Lower leg skin (tissue), 3 donors: ENCODE data around the gene GRAP2.

Experiments
- POLR2A ChIP-seq, 2 donors: fragments of 450-650 bp; IDR thresholded peaks; one replicate each; pipeline ENCODE4 v1.6.1; 2016 to 2017; ENCODE audit warnings: antibody characterized with exemption in 2 of 2, mild to moderate bottlenecking in 1 of 2, moderate library complexity in 1 of 2
- TF ChIP-seq, protein P1 (sequence below), 3 donors: fragments of 450-650 bp; IDR thresholded peaks; one replicate each; pipeline ENCODE4 v1.5.1; 2016; ENCODE audit warnings: antibody characterized with exemption in 3 of 3, mild to moderate bottlenecking in 3 of 3, moderate library complexity in 2 of 3

DNA sequence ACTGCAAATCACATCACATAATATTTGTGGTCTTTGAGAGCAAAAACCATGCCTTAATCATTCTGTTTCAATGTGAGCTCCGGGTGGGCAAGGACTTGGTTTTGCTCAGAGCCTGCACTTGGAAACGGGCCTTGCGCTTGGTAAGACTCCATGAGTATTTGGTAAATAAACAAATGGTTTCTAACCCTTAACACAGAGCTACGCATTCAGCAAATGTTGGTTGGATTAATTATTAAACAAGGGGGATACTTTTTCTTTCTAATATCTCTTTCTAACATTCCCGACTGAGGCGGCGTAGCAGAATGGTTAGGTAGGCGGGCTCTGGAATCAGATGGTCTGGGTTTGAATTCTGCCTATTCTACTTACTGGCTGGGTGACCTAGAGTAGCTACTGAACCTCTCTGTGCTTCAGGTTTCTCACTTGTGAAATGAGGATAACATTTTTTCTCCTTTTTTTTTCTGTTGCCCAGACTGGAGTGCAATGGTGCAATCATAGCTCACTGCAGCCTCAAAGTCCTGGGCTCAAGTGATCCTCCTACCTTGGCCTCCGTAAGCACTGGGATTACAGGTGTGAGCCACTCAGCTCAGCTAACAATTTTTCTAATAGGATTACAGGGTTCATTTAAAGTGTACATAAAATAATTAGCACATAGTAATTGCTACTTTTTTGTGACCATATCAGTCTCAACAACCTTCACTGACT, 90.4 kb downstream of the GRAP2 start:
- TF ChIP-seq, protein P1, sequence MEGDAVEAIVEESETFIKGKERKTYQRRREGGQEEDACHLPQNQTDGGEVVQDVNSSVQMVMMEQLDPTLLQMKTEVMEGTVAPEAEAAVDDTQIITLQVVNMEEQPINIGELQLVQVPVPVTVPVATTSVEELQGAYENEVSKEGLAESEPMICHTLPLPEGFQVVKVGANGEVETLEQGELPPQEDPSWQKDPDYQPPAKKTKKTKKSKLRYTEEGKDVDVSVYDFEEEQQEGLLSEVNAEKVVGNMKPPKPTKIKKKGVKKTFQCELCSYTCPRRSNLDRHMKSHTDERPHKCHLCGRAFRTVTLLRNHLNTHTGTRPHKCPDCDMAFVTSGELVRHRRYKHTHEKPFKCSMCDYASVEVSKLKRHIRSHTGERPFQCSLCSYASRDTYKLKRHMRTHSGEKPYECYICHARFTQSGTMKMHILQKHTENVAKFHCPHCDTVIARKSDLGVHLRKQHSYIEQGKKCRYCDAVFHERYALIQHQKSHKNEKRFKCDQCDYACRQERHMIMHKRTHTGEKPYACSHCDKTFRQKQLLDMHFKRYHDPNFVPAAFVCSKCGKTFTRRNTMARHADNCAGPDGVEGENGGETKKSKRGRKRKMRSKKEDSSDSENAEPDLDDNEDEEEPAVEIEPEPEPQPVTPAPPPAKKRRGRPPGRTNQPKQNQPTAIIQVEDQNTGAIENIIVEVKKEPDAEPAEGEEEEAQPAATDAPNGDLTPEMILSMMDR (IDR thresholded peaks at IDR 0.05), result no peak
- no peak for TF ChIP-seq POLR2A (IDR thresholded peaks at IDR 0.05)
